ENCODE results near the gene ERGIC1. TPM values are rescaled to one million over a fixed set of nuclear protein-coding genes. Genes with fewer than 3 reads are reported as not detected.
A peak's percentile ranks its signal among the peaks of the same experiment; 100 is the strongest.

The ERGIC1 gene
- polyA plus RNA-seq, 4 donors: 58.1 to 127 (median 94.1) TPM

DNA sequence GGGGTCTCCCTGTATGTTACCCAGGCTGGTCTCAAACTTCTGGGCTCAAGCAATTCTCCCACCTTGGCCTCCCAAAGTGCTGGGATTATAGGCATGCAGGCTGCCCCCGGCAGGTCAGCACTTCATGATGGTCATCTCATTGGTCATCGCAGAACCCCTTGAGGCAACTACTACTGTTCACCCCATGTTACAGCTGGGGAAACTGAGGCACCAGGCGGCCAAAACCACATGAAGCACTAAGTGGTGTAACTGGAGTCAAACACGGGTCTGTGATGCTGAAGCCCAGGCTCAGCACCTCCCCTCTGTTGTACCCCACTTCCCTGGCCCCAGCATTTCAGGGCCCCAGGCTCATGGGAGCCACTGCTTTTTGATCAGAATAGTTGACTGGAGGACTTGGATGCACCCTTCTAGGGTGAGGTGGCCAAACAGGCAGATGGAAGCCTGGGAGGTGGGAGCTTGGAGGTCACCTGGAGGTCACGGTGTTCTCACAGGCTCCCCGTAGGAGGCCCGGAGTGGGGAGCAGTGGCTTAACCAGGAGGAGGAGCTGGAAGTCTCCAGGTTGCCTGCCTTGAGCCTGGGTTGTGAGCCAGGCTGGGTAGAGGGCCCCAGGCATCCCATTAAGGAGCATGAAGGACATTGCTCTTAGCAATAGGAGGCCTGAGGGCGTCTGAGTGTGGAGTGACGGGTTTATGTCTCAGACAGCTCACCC, 67.9 kb downstream of the ERGIC1 start:
- DNase-seq (no peak), FAIRE-seq (no peak)
- peaks cover 4 to 56% (median 7%) of the 10 kb centered on the region in 3 donors for H3K4me1 ChIP-seq (ENCODE audit: control insufficient read depth in 3 of 3, insufficient read depth in 2 of 3, low read depth in 1 of 3, low read length in 2 of 3)
- WGBS, 3 donors: 85 to 93% (median 86%) methylated on average over 9 of the region's 9 CpGs
- no peaks in the 10 kb centered on the region for H3K27me3 ChIP-seq (ENCODE audit: control insufficient read depth in 3 of 3, insufficient read depth in 3 of 3, low read length in 3 of 3)
- H3K27ac ChIP-seq (ENCODE audit: low read depth in 1 of 3, low read length in 2 of 3): peak overlapping the region in 2 of 3 donors; percentile 52 to 63
- H3K36me3 ChIP-seq (ENCODE audit: control insufficient read depth in 3 of 3, insufficient read depth in 2 of 3, low read depth in 1 of 3, low read length in 3 of 3): peaks cover 0 to 80% (median 0%) of the 10 kb centered on the region in 3 donors
- no peaks in the 10 kb centered on the region for H3K9me3 ChIP-seq (ENCODE audit: control insufficient read depth in 2 of 2, insufficient read depth in 1 of 2, low read depth in 1 of 2, low read length in 1 of 2)
- no peak overlapping the region for H3K4me3 ChIP-seq (ENCODE audit: low read depth in 1 of 3, low read length in 3 of 3)

DNA sequence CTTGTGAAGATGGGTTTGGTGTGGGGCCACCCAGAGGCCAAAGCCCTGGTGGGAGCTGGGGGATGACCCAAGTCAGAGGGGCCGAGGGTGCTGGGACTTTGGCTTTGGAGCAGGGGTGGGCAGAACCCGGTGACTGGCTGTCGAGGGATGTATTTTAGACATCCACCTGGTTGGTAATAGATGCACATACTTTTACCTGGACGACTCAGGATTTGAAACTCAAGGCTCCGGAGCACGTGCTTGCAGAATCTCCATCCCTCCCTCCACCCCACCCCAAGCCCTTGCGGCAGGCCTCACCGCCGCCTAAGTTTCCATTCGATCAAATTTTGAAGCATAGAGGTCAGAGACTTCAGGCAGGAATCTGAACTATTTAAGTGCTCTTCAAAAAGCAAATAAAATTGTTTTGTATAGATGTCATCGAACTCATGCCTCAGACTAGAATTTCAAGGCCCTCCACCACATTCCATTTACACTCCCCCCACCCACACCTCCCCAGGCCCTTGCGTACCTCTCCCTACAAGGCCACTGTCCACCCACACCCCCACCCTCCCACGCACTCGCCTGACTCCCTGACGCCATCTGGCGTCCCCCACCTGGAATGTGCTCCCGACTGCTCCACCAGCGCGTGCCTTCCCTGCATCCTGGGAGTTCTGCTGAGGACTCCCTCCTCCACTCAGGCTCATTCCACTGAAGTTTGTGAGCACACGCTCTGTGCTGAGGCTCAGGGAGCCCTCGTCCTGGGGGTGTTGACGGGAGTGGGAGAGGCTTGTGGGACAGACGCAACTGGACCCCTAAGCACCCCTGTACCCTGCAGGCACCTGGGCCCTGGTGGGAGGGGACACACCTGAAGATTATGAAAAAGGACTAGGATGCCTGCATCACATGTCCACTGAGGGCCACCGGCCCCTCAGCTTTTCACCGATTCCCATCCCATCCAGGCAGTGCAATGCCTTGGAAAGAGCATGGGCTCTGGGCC, 68.7 kb downstream of the ERGIC1 start:
- DNase-seq (peak; percentile 29 to 73), FAIRE-seq (no peak)
- Histone ChIP-seq H3K27ac (ENCODE audit: low read depth in 1 of 3, low read length in 2 of 3) (peak overlapping the region; percentile 92 to 97 (median 97)), H3K27me3 (ENCODE audit: control insufficient read depth in 3 of 3, insufficient read depth in 3 of 3, low read length in 3 of 3) (no peaks in the 10 kb centered on the region), H3K36me3 (ENCODE audit: control insufficient read depth in 3 of 3, insufficient read depth in 2 of 3, low read depth in 1 of 3, low read length in 3 of 3) (peaks cover 0 to 77% (median 0%) of the 10 kb centered on the region in 3 donors), H3K4me1 (ENCODE audit: control insufficient read depth in 3 of 3, insufficient read depth in 2 of 3, low read depth in 1 of 3, low read length in 2 of 3) (peaks cover 4 to 56% (median 7%) of the 10 kb centered on the region in 3 donors), H3K4me3 (ENCODE audit: low read depth in 1 of 3, low read length in 3 of 3) (no peak overlapping the region), H3K9me3 (ENCODE audit: control insufficient read depth in 2 of 2, insufficient read depth in 1 of 2, low read depth in 1 of 2, low read length in 1 of 2) (no peaks in the 10 kb centered on the region)
- 73 to 86% (median 82%) methylated on average over 25 of the region's 25 CpGs for WGBS, 3 donors

DNA sequence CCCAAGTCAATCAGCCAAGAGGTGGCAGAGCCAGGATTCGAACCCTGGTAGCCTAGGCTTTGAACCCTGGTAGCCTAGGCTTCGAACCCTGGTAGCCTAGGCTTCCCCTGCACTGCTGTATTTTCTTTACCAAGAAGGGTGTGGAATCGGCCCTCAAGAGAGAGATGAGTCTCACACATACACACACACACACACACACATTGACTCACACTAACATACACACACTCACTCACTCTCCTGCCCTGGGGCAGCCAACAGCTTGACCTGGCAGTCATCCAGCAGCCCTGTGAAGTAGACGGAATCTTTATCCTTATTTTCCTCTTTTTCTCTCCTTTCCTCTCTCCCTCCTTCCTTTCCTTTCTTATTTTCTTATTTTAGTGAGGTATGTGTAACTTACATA, 69.7 kb downstream of the ERGIC1 start:
- DNase-seq (peak; percentile 36 to 77), FAIRE-seq (no peak)
- Histone ChIP-seq H3K4me1 (ENCODE audit: control insufficient read depth in 3 of 3, insufficient read depth in 2 of 3, low read depth in 1 of 3, low read length in 2 of 3) (peaks cover 4 to 51% (median 7%) of the 10 kb centered on the region in 3 donors), H3K27ac (ENCODE audit: low read depth in 1 of 3, low read length in 2 of 3) (peak overlapping the region; percentile 92 to 97 (median 97)), H3K4me3 (ENCODE audit: low read depth in 1 of 3, low read length in 3 of 3) (no peak overlapping the region), H3K36me3 (ENCODE audit: control insufficient read depth in 3 of 3, insufficient read depth in 2 of 3, low read depth in 1 of 3, low read length in 3 of 3) (peaks cover 0 to 67% (median 0%) of the 10 kb centered on the region in 3 donors), H3K27me3 (ENCODE audit: control insufficient read depth in 3 of 3, insufficient read depth in 3 of 3, low read length in 3 of 3) (no peaks in the 10 kb centered on the region), H3K9me3 (ENCODE audit: control insufficient read depth in 2 of 2, insufficient read depth in 1 of 2, low read depth in 1 of 2, low read length in 1 of 2) (no peaks in the 10 kb centered on the region)
- WGBS, 3 donors: 45 to 61% (median 57%) methylated on average over 4 of the region's 4 CpGs

DNA sequence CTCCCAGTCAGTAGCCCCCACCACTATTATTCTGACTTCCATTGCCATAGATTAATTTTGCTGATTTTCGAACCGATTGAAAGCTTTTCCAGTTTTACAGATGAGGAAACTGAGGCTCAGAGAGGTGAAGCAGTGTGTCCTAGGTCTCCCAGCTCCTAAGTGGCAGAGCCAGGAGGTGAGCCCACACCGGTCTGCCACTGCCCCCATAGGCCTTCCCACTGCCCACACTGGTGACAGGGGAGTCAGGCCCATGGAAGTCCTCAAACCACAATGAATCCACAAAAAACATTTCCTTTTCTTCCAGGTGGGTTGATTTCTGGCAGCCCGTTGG, 70.2 kb downstream of the ERGIC1 start:
- 45 to 68% (median 46%) methylated on average over 4 of the region's 4 CpGs for WGBS, 3 donors
- no peaks in the 10 kb centered on the region for H3K9me3 ChIP-seq (ENCODE audit: control insufficient read depth in 2 of 2, insufficient read depth in 1 of 2, low read depth in 1 of 2, low read length in 1 of 2)

DNA sequence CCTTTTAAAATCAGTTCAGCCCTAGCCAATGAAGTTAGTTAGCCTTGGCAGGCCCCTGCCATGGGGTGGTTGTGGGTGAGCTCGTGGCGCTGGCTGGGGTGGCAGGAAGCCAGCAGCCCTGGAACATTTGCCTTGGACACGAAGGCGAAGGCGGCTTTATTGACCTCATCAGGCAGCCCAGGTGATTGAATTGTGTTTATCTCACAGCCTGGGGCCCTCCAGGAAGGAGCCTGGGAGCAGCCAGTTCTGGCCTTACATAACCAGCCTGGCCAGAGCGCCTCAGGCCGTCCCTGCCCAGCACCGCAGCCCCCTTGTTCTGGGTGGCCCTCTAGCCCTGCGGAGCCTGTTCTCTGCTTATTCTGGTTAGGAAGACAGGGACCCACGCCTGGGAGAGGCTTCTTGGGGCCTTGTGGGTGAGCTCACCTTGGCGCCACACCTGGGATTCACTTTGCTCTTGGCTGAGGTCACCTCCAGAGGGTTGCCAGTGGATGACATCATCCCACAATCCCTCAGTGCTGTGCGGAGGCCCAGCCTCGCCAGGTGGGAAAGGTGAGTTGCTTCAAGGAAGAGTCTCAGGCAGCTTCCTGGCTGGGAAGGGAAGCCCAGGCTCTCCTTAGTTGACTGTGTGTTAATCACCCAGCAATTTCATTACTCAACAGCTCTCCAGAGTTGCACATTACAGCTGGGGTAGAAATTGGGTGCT, 70.7 kb downstream of the ERGIC1 start:
- no peak for FAIRE-seq
- WGBS, 3 donors: 9 to 55% (median 35%) methylated on average over 13 of the region's 13 CpGs

More for the DNA sequence above, 70.2 kb downstream of the ERGIC1 start:
- H3K4me3 ChIP-seq (ENCODE audit: low read depth in 1 of 3, low read length in 3 of 3): no peak overlapping the region
- DNase-seq: no peak
- peak overlapping the region; percentile 92 to 97 (median 97) for H3K27ac ChIP-seq (ENCODE audit: low read depth in 1 of 3, low read length in 2 of 3)
- H3K4me1 ChIP-seq (ENCODE audit: control insufficient read depth in 3 of 3, insufficient read depth in 2 of 3, low read depth in 1 of 3, low read length in 2 of 3): peaks cover 4 to 51% (median 7%) of the 10 kb centered on the region in 3 donors
- FAIRE-seq: no peak
- H3K27me3 ChIP-seq (ENCODE audit: control insufficient read depth in 3 of 3, insufficient read depth in 3 of 3, low read length in 3 of 3): no peaks in the 10 kb centered on the region
- peaks cover 0 to 62% (median 0%) of the 10 kb centered on the region in 3 donors for H3K36me3 ChIP-seq (ENCODE audit: control insufficient read depth in 3 of 3, insufficient read depth in 2 of 3, low read depth in 1 of 3, low read length in 3 of 3)

DNA sequence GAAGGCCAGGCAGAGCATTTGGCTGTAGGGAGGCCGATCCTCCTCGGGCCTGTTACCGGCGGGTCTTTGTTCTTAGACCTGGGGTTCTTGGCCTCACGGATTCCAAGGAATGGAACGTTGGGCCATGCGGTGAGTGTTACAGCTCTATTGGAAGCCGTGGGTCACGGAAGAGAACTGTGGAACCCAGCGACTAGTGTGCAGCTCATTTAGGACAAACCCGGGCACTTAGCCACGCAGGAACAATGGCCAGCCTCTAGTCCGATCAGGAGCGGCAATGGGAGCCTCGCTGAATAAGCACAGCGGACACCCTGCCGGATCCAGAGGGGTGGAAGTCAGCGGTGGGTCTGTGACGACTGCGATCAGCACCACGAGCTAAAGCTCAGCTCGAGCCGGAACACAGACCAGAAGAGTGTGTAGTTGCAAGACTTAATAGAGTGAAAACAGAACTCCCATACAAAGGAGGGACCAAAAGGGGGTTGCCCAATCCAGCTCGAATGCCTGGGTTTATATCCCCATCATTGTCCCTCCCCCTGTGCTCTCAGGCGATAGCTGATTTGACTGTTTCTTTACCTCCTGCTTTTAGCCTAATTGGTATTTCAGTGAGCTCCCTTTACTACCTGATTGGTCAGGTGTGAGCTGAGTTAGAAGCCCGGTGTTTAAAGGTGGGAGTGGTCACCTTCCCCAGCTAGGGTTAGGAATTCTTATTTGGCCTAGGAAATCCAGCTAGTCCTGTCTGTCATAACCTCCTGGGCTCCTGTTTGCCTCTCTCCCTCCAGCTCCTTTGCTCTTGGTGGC, 71.5 kb downstream of the ERGIC1 start:
- Histone ChIP-seq H3K9me3 (ENCODE audit: control insufficient read depth in 2 of 2, insufficient read depth in 1 of 2, low read depth in 1 of 2, low read length in 1 of 2) (no peaks in the 10 kb centered on the region), H3K4me1 (ENCODE audit: control insufficient read depth in 3 of 3, insufficient read depth in 2 of 3, low read depth in 1 of 3, low read length in 2 of 3) (peaks cover 4 to 51% (median 7%) of the 10 kb centered on the region in 3 donors), H3K27ac (ENCODE audit: low read depth in 1 of 3, low read length in 2 of 3) (peak overlapping the region; percentile 92 to 97 (median 97)), H3K27me3 (ENCODE audit: control insufficient read depth in 3 of 3, insufficient read depth in 3 of 3, low read length in 3 of 3) (no peaks in the 10 kb centered on the region), H3K36me3 (ENCODE audit: control insufficient read depth in 3 of 3, insufficient read depth in 2 of 3, low read depth in 1 of 3, low read length in 3 of 3) (peaks cover 0 to 64% (median 0%) of the 10 kb centered on the region in 3 donors), H3K4me3 (ENCODE audit: low read depth in 1 of 3, low read length in 3 of 3) (no peak overlapping the region)
- 64 to 80% (median 69%) methylated on average over 25 to 26 of the region's 26 CpGs for WGBS, 3 donors
- FAIRE-seq (no peak), DNase-seq (no peak)

More for the DNA sequence above, 70.7 kb downstream of the ERGIC1 start:
- peak overlapping the region; percentile 92 to 97 (median 97) for H3K27ac ChIP-seq (ENCODE audit: low read depth in 1 of 3, low read length in 2 of 3)
- no peaks in the 10 kb centered on the region for H3K27me3 ChIP-seq (ENCODE audit: control insufficient read depth in 3 of 3, insufficient read depth in 3 of 3, low read length in 3 of 3)
- no peak overlapping the region for H3K4me3 ChIP-seq (ENCODE audit: low read depth in 1 of 3, low read length in 3 of 3)
- peaks cover 0 to 64% (median 0%) of the 10 kb centered on the region in 3 donors for H3K36me3 ChIP-seq (ENCODE audit: control insufficient read depth in 3 of 3, insufficient read depth in 2 of 3, low read depth in 1 of 3, low read length in 3 of 3)
- H3K9me3 ChIP-seq (ENCODE audit: control insufficient read depth in 2 of 2, insufficient read depth in 1 of 2, low read depth in 1 of 2, low read length in 1 of 2): no peaks in the 10 kb centered on the region
- peak; percentile 98 for DNase-seq
- H3K4me1 ChIP-seq (ENCODE audit: control insufficient read depth in 3 of 3, insufficient read depth in 2 of 3, low read depth in 1 of 3, low read length in 2 of 3): peaks cover 4 to 51% (median 7%) of the 10 kb centered on the region in 3 donors

DNA sequence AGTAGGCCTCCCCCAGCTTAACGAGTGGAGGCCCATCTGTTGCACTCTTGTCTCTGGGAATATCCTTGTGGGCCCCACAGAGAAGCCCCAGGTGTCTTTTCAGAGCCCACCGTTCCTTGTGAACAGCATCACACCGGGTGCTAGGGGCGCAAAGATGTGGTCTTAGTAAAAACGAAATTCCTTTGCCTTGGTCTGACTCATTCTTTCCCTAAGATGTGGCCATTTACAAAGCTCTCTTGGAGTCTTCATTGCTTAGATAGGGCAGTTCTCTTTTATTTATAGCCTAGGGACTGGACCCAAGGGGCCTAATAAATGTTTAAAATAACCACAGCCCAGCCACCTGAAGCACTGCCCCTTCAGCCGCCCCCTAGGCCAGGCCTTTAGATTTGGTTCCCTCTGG, 72.4 kb downstream of the ERGIC1 start:
- Histone ChIP-seq H3K9me3 (ENCODE audit: control insufficient read depth in 2 of 2, insufficient read depth in 1 of 2, low read depth in 1 of 2, low read length in 1 of 2) (no peaks in the 10 kb centered on the region), H3K27me3 (ENCODE audit: control insufficient read depth in 3 of 3, insufficient read depth in 3 of 3, low read length in 3 of 3) (no peaks in the 10 kb centered on the region), H3K4me1 (ENCODE audit: control insufficient read depth in 3 of 3, insufficient read depth in 2 of 3, low read depth in 1 of 3, low read length in 2 of 3) (peaks cover 2 to 45% (median 7%) of the 10 kb centered on the region in 3 donors), H3K36me3 (ENCODE audit: control insufficient read depth in 3 of 3, insufficient read depth in 2 of 3, low read depth in 1 of 3, low read length in 3 of 3) (peaks cover 0 to 65% (median 0%) of the 10 kb centered on the region in 3 donors), H3K27ac (ENCODE audit: low read depth in 1 of 3, low read length in 2 of 3) (peak overlapping the region in 2 of 3 donors; percentile 97), H3K4me3 (ENCODE audit: low read depth in 1 of 3, low read length in 3 of 3) (no peak overlapping the region)
- no peak for DNase-seq
- FAIRE-seq: no peak
- 69 to 86% (median 78%) methylated on average over 6 of the region's 6 CpGs for WGBS, 3 donors

Measured in small intestine (tissue), 7 donors.